Colonic mucosa (tissue), 4 donors: Measurements from ENCODE around the gene ELMO1. TPM values are rescaled to one million over a fixed set of nuclear protein-coding genes. Genes with fewer than 3 reads are reported as not detected.

ENCODE experiments used
- DNase-seq: peaks from one replicate; pipeline ENCODE4 v3.0.0-alpha.2; 2020
- H3K27ac ChIP-seq: fragments of 200-600 bp; one replicate; pipeline ENCODE4 v1.8.0; 2021
- H3K27me3 ChIP-seq: fragments of 200-600 bp; one replicate; pipeline ENCODE4 v1.8.0; 2021
- H3K36me3 ChIP-seq: fragments of 200-600 bp; one replicate; pipeline ENCODE4 v1.8.0; 2021
- H3K4me1 ChIP-seq: fragments of 200-600 bp; one replicate; pipeline ENCODE4 v1.8.0; 2021; ENCODE audit warnings: mild to moderate bottlenecking
- H3K4me3 ChIP-seq: fragments of 200-600 bp; one replicate; pipeline ENCODE4 v1.8.0; 2021
- H3K9ac ChIP-seq, 2 donors: one replicate each; pipeline ENCODE4 v1.7.0; 2013; ENCODE audit warnings: control low read depth in 2 of 2, low read depth in 2 of 2, low read length in 2 of 2
- H3K9me3 ChIP-seq: fragments of 200-600 bp; one replicate; pipeline ENCODE4 v1.8.0; 2021
- intact Hi-C: fragments of 100-400 bp; cut with DNase I; formaldehyde crosslinking; loops from one replicate; pipeline ENCODE4 v1.14.1; 2022
- total RNA-seq, 2 donors: library from RNA; stranded (reverse); fragmentation: NEBNext Ultra II Directional in 1 of 2; extraction: Animal tissue kit (Norgen Biotek cat#: 25700) in 1 of 2; gene quantifications; one replicate each; pipeline ENCODE4 v1.2.1, GENCODE V29; 2021
- TF ChIP-seq, protein P1 (sequence below): fragments of 200-600 bp; IDR thresholded peaks from one replicate; pipeline ENCODE4 v1.8.0; 2022; ENCODE audit warnings: antibody characterized with exemption, mild to moderate bottlenecking
- donor health status: healthy.
- donor health status: DM: no; HTN: no; CAD: no.
- donor health status: DM: no; HTN: no; CAD: no.

ELMO1 gene
- total RNA-seq, 2 donors from 2014 or later = 4.2 to 4.7 TPM

DNA sequence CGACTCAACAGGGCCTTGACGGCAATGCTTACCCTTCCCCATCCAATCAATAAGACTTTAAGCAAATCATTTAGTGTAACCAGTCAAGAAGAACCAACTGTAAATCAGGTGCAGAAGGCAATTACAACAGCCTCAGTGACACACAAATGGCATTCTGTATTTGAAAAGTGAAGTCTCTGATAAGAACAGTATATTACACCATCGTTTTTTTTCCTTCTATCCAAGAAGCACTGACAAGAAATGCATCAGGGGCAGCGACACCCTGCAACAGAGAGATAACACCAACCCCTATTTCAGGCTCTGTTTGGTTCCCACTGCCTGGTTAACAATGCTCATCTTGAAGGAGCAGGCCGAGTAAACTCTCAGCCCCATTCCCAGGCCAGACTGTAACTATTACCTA is 520.4 kb downstream of the ELMO1 start:
- Histone ChIP-seq H3K27ac (no peak overlapping the region), H3K9ac (no peak overlapping the region), H3K4me3 (no peak overlapping the region), H3K27me3 (no peaks in the 10 kb centered on the region), H3K36me3 (no peaks in the 10 kb centered on the region), H3K9me3 (no peaks in the 10 kb centered on the region), H3K4me1 (peaks cover 5% of the 10 kb centered on the region)
- no peak for DNase-seq
- TF ChIP-seq, protein P1, sequence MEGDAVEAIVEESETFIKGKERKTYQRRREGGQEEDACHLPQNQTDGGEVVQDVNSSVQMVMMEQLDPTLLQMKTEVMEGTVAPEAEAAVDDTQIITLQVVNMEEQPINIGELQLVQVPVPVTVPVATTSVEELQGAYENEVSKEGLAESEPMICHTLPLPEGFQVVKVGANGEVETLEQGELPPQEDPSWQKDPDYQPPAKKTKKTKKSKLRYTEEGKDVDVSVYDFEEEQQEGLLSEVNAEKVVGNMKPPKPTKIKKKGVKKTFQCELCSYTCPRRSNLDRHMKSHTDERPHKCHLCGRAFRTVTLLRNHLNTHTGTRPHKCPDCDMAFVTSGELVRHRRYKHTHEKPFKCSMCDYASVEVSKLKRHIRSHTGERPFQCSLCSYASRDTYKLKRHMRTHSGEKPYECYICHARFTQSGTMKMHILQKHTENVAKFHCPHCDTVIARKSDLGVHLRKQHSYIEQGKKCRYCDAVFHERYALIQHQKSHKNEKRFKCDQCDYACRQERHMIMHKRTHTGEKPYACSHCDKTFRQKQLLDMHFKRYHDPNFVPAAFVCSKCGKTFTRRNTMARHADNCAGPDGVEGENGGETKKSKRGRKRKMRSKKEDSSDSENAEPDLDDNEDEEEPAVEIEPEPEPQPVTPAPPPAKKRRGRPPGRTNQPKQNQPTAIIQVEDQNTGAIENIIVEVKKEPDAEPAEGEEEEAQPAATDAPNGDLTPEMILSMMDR = no peak
- intact Hi-C loops = no loop called here

DNA sequence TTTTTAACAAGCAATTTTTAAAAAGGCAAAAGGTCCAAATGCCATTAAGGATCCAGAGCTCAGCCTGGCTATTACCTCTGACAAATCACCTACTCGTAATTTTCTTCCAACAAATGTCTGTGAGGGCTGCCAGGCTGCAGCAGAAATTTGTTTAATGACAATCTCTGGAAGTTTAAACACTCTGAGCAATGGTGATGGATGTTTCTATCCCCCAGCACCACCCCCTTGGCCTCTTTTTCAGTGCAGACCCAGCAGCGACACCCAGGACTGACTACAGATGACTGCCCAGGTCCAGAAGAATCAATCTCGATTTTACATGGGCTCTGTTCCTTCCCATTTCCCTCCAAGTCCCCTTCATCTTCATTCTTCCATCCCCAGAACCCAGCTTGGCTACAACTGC is 523.0 kb downstream of the ELMO1 start:
- TF ChIP-seq, protein P1 = no peak
- no peak for DNase-seq
- Histone ChIP-seq H3K27ac (no peak overlapping the region), H3K9ac (no peak overlapping the region), H3K36me3 (no peaks in the 10 kb centered on the region), H3K9me3 (no peaks in the 10 kb centered on the region), H3K27me3 (no peaks in the 10 kb centered on the region), H3K4me3 (no peak overlapping the region), H3K4me1 (peaks cover 5% of the 10 kb centered on the region)
- intact Hi-C loops = no loop called here

DNA sequence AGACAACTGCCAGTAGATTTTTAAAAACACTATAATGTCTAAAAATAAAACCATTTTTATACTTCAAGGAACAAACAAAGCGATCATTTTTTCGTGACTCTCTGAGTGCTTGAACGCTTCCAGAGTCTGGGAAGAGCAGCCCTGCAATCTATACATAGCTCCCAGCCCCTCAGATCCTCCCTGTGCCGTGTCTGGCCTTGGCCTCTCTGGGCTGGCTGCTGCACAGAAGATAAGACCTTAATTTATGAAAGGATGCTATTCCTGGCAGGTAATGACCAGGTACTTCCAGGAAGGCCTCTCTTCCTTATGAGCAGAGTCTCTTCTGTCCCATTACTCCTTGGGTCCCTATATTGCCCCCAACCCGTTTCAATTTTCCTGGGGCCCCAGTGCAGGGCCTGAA is 523.5 kb downstream of the ELMO1 start:
- H3K4me3 ChIP-seq = no peak overlapping the region
- TF ChIP-seq, protein P1 = no peak
- no peak for DNase-seq
- H3K36me3 ChIP-seq = no peaks in the 10 kb centered on the region
- intact Hi-C loops = no loop called here
- peaks cover 5% of the 10 kb centered on the region for H3K4me1 ChIP-seq
- H3K9ac ChIP-seq = no peak overlapping the region
- H3K9me3 ChIP-seq = no peaks in the 10 kb centered on the region
- no peaks in the 10 kb centered on the region for H3K27me3 ChIP-seq
- no peak overlapping the region for H3K27ac ChIP-seq

DNA sequence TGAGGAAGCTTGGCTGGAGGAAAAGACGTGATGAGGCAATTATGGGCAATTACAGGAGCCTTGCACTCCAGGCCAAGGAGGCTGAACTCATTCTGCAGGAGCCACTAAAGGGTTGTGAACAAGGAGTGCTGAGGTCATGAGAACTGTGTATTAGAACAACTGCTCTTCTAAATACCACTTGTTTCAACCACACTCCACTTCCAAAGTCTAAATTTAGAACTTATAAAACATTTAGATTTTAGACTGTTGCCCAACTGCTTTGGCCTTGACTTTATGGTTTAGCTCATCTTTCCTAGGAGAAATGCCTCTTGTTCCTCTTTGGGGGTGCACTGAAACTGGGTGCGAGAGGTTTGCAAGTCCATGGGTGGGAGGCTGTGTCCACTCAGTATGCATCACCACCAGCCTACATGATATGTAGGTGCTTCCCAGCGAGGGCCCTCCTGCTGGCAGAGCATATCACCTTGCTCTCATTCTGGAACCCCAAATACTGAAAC is 524.7 kb downstream of the ELMO1 start:
- no peak overlapping the region for H3K4me3 ChIP-seq
- no peak overlapping the region for H3K27ac ChIP-seq
- H3K9ac ChIP-seq = no peak overlapping the region
- no peaks in the 10 kb centered on the region for H3K9me3 ChIP-seq
- DNase-seq = peak; percentile 27
- intact Hi-C loops = no loop called here
- peaks cover 5% of the 10 kb centered on the region for H3K4me1 ChIP-seq
- no peaks in the 10 kb centered on the region for H3K27me3 ChIP-seq
- H3K36me3 ChIP-seq = no peaks in the 10 kb centered on the region
- TF ChIP-seq, protein P1 = no peak

DNA sequence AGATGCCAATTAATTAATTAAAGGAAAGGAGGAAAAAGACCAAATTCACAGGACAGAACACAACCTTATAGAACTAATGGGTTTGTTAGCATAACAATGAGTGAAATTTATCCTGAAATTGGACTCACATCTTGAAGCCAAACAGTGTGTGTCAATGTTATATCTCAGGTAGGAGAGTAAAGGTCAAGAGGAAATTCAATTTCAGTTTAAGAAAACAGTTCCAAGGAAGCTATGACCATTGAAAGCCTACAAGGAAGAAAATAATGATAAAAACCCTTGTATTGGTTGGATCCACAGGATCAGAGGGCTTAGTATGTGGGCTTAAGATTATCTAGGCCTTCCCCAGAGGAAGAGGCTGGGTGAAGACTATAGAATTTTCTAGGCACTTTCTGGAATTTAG is 525.5 kb downstream of the ELMO1 start:
- Histone ChIP-seq H3K27me3 (no peaks in the 10 kb centered on the region), H3K27ac (no peak overlapping the region), H3K4me1 (peaks cover 5% of the 10 kb centered on the region), H3K9me3 (no peaks in the 10 kb centered on the region), H3K36me3 (no peaks in the 10 kb centered on the region), H3K4me3 (no peak overlapping the region), H3K9ac (no peak overlapping the region)
- intact Hi-C loops = no loop called here
- TF ChIP-seq, protein P1 = no peak
- DNase-seq = no peak

DNA sequence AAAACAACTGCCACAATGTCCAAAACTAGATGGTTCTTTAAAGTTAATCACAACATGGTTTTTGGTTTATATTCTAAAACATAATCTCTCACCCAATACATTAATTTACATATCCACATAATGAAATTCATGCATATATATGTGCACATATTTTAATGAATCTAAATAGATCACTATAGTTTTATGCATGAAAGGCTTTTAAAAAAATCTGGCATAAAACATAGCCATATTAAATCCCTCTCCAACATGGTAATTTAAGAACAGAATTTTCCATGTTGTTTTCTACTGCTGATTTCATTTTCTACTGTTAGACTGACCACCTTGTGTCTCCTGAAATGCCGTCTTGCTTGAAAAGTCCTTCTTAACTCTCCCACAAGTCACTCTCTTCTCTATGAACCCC is 528.2 kb downstream of the ELMO1 start:
- H3K9me3 ChIP-seq = no peaks in the 10 kb centered on the region
- H3K4me3 ChIP-seq = no peak overlapping the region
- no peak overlapping the region for H3K9ac ChIP-seq
- TF ChIP-seq, protein P1 = no peak
- DNase-seq = no peak
- peaks cover 5% of the 10 kb centered on the region for H3K4me1 ChIP-seq
- H3K27me3 ChIP-seq = no peaks in the 10 kb centered on the region
- intact Hi-C loops = no loop called here
- no peak overlapping the region for H3K27ac ChIP-seq
- no peaks in the 10 kb centered on the region for H3K36me3 ChIP-seq
